ENCODE results near the gene ILF2.
A peak's percentile ranks its signal among the peaks of the same experiment; 100 is the strongest.

Gene ILF2

GRCh38 chr1:153629343-153629665 is 41.5 kb downstream of the ILF2 start:
- TF ChIP-seq EP300 (IDR thresholded peaks at IDR 0.05; ENCODE audit: borderline replicate concordance): no peak
- TF ChIP-seq TEAD4 (IDR thresholded peaks at IDR 0.05): no peak
- no peak for TF ChIP-seq EGR1 (IDR thresholded peaks at IDR 0.05)
- no peak for TF ChIP-seq USF1 (IDR thresholded peaks at IDR 0.05)
- TF ChIP-seq NFIC (IDR thresholded peaks at IDR 0.05): no peak
- TF ChIP-seq CEBPB (IDR thresholded peaks at IDR 0.05): no peak
- no peak for TF ChIP-seq REST (IDR thresholded peaks at IDR 0.05; ENCODE audit: low read depth)
- no peak for TF ChIP-seq TCF12 (IDR thresholded peaks at IDR 0.05; ENCODE audit: low read depth)
- no peak for TF ChIP-seq CREB1 (IDR thresholded peaks at IDR 0.05; ENCODE audit: low read depth)
- TF ChIP-seq ZBTB7A (IDR thresholded peaks at IDR 0.05; ENCODE audit: low read depth): no peak
- TF ChIP-seq YY1 (IDR thresholded peaks at IDR 0.05; ENCODE audit: low read depth): no peak
- no peak for TF ChIP-seq TAF1 (IDR thresholded peaks at IDR 0.05; ENCODE audit: low read depth)
- TF ChIP-seq FOXM1 (IDR thresholded peaks at IDR 0.05; ENCODE audit: borderline replicate concordance, low read depth): no peak
- no peak for TF ChIP-seq RAD21 (IDR thresholded peaks at IDR 0.05; ENCODE audit: low read depth)

- TF ChIP-seq RAD21 (IDR thresholded peaks at IDR 0.05; ENCODE audit: low read depth) (no peak), REST (IDR thresholded peaks at IDR 0.05; ENCODE audit: low read depth) (no peak), MAX (IDR thresholded peaks at IDR 0.05) (no peak), CREB1 (IDR thresholded peaks at IDR 0.05; ENCODE audit: low read depth) (no peak), EGR1 (IDR thresholded peaks at IDR 0.05) (no peak), TCF12 (IDR thresholded peaks at IDR 0.05; ENCODE audit: low read depth) (no peak), ZBTB7A (IDR thresholded peaks at IDR 0.05; ENCODE audit: low read depth) (no peak), CEBPB (IDR thresholded peaks at IDR 0.05) (no peak), YY1 (IDR thresholded peaks at IDR 0.05; ENCODE audit: low read depth) (no peak), NFIC (IDR thresholded peaks at IDR 0.05) (no peak), TEAD4 (IDR thresholded peaks at IDR 0.05) (no peak), USF1 (IDR thresholded peaks at IDR 0.05) (no peak), FOXM1 (IDR thresholded peaks at IDR 0.05; ENCODE audit: borderline replicate concordance, low read depth) (no peak), EP300 (IDR thresholded peaks at IDR 0.05; ENCODE audit: borderline replicate concordance) (no peak), TAF1 (IDR thresholded peaks at IDR 0.05; ENCODE audit: low read depth) (no peak)
Observed at GRCh38 chr1:153628638-153629342, 42.0 kb downstream of the ILF2 start.

- TF ChIP-seq RAD21 (IDR thresholded peaks at IDR 0.05; ENCODE audit: low read depth) (peak; percentile 12; the same call in 1 of the 2 replicates), TAF1 (IDR thresholded peaks at IDR 0.05; ENCODE audit: low read depth) (0 out of 2 replicates have a peak, but pooled peaks have one; percentile 38), YY1 (IDR thresholded peaks at IDR 0.05; ENCODE audit: low read depth) (no peak), ZBTB7A (IDR thresholded peaks at IDR 0.05; ENCODE audit: low read depth) (peak; percentile 97)
Observed at GRCh38 chr1:153627715-153628626, 42.8 kb downstream of the ILF2 start, which contains the start of gene S100A1. S100A1 (plus strand) TSS chr1:153628434; CDS start chr1:153630522, 2,088 bp downstream.

GRCh38 chr1:153626904-153627714 is 43.7 kb downstream of the ILF2 start, which contains the start of gene S100A13:
S100A13 (minus strand) TSS chr1:153627505; CDS start chr1:153626472, 1,033 bp downstream.
- peak; percentile 71; the same call in 1 of the 2 replicates for TF ChIP-seq TAF1 (IDR thresholded peaks at IDR 0.05; ENCODE audit: low read depth)
- TF ChIP-seq EP300 (IDR thresholded peaks at IDR 0.05; ENCODE audit: borderline replicate concordance): peak; percentile 72
- TF ChIP-seq NFIC (IDR thresholded peaks at IDR 0.05): peak; percentile 88
- no peak for TF ChIP-seq USF1 (IDR thresholded peaks at IDR 0.05)
- TF ChIP-seq CREB1 (IDR thresholded peaks at IDR 0.05; ENCODE audit: low read depth): no peak
- peak; percentile 85 for TF ChIP-seq TCF12 (IDR thresholded peaks at IDR 0.05; ENCODE audit: low read depth)
- TF ChIP-seq TEAD4 (IDR thresholded peaks at IDR 0.05): peak; percentile 75
- peak; percentile 65; the same call in 1 of the 2 replicates for TF ChIP-seq RAD21 (IDR thresholded peaks at IDR 0.05; ENCODE audit: low read depth)
- peak; percentile 84 for TF ChIP-seq MAX (IDR thresholded peaks at IDR 0.05)
- peak; percentile 75 for TF ChIP-seq YY1 (IDR thresholded peaks at IDR 0.05; ENCODE audit: low read depth)
- TF ChIP-seq ZBTB7A (IDR thresholded peaks at IDR 0.05; ENCODE audit: low read depth): peak; percentile 47; the same call in 1 of the 2 replicates
- TF ChIP-seq EGR1 (IDR thresholded peaks at IDR 0.05): peak; percentile 92
- TF ChIP-seq FOXM1 (IDR thresholded peaks at IDR 0.05; ENCODE audit: borderline replicate concordance, low read depth): peak; percentile 62; the same call in 1 of the 2 replicates
- no peak; the same call in 1 of the 2 replicates for TF ChIP-seq CEBPB (IDR thresholded peaks at IDR 0.05)
- TF ChIP-seq REST (IDR thresholded peaks at IDR 0.05; ENCODE audit: low read depth): no peak
